Astrocyte (in vitro differentiated cells and primary cell): ENCODE measurements around the gene KCNJ12. TPM values are rescaled to one million over a fixed set of nuclear protein-coding genes. Genes with fewer than 3 reads are reported as not detected.
"Not testable (repeated sequence)": the region's sequence is repeated elsewhere in the genome, so short reads cannot be mapped to it uniquely, and the experiment has no call there.

Experiments
- DNase-seq: peaks from one replicate; pipeline ENCODE4 v3.0.0-alpha.2; 2010; ENCODE audit warnings: low read depth
- FAIRE-seq: peaks from 2 replicates; lab custom pipeline; 2011; peaks lifted over from hg19 to GRCh38; lab: Jason Lieb, UNC
- H2AFZ ChIP-seq: 2 replicates; pipeline ENCODE4 v1.6.0; 2012; ENCODE audit warnings: low read depth, low read length, inconsistent platforms
- H3K27ac ChIP-seq: 2 replicates; pipeline ENCODE4 v1.5.1; 2011; ENCODE audit warnings: low read depth, low read length, inconsistent platforms
- H3K27me3 ChIP-seq: 2 replicates; pipeline ENCODE4 v1.6.0; 2011; ENCODE audit warnings: low read length, inconsistent platforms; ENCODE audit not compliant: insufficient read depth
- H3K36me3 ChIP-seq: 2 replicates; pipeline ENCODE4 v1.5.1; 2011; ENCODE audit warnings: low read length, inconsistent platforms; ENCODE audit not compliant: insufficient read depth
- H3K4me1 ChIP-seq: 2 replicates; pipeline ENCODE4 v1.5.1; 2011; ENCODE audit warnings: low read length, inconsistent platforms; ENCODE audit not compliant: insufficient read depth
- H3K4me2 ChIP-seq: 2 replicates; pipeline ENCODE4 v1.6.0; 2012; ENCODE audit warnings: low read length, inconsistent platforms
- H3K4me3 ChIP-seq: 2 replicates; pipeline ENCODE4 v1.5.1; 2011; ENCODE audit warnings: low read depth, mild to moderate bottlenecking, low read length, inconsistent platforms; ENCODE audit not compliant: insufficient read depth
- H3K79me2 ChIP-seq: 2 replicates; pipeline ENCODE4 v1.6.0; 2012; ENCODE audit warnings: mild to moderate bottlenecking, low read length, inconsistent platforms; ENCODE audit not compliant: insufficient read depth
- H3K9ac ChIP-seq: 2 replicates; pipeline ENCODE4 v1.6.0; 2012; ENCODE audit warnings: mild to moderate bottlenecking, low read length, inconsistent platforms
- H3K9me3 ChIP-seq: 2 replicates; pipeline ENCODE4 v1.5.1; 2012; ENCODE audit warnings: low read depth, mild to moderate bottlenecking, low read length, inconsistent platforms; ENCODE audit not compliant: insufficient read depth
- H4K20me1 ChIP-seq: 2 replicates; pipeline ENCODE4 v1.6.0; 2012; ENCODE audit warnings: low read length, inconsistent platforms; ENCODE audit not compliant: insufficient read depth
- H3K27ac Mint-ChIP-seq: one replicate; pipeline ENCODE4 v1.8.0; 2021; ENCODE audit warnings: mild to moderate bottlenecking, mixed read lengths; ENCODE audit not compliant: unreplicated experiment
- H3K27me3 Mint-ChIP-seq: one replicate; pipeline ENCODE4 v1.8.0; 2021; ENCODE audit warnings: low read depth, mixed read lengths; ENCODE audit not compliant: unreplicated experiment
- H3K36me3 Mint-ChIP-seq: one replicate; pipeline ENCODE4 v1.8.0; 2021; ENCODE audit warnings: low read depth, mixed read lengths; ENCODE audit not compliant: unreplicated experiment
- H3K4me1 Mint-ChIP-seq: one replicate; pipeline ENCODE4 v1.8.0; 2021; ENCODE audit warnings: low read depth, mixed read lengths; ENCODE audit not compliant: unreplicated experiment
- H3K4me3 Mint-ChIP-seq: one replicate; pipeline ENCODE4 v1.8.0; 2021; ENCODE audit warnings: mild to moderate bottlenecking, moderate library complexity, mixed read lengths; ENCODE audit not compliant: unreplicated experiment
- H3K9me3 Mint-ChIP-seq: one replicate; pipeline ENCODE4 v1.8.0; 2021; ENCODE audit warnings: mild to moderate bottlenecking, mixed read lengths; ENCODE audit not compliant: unreplicated experiment
- CTCF ChIP-seq: IDR thresholded peaks from 2 replicates; pipeline ENCODE4 v1.5.1; 2011; ENCODE audit warnings: low read depth, mild to moderate bottlenecking, inconsistent platforms, low read length, moderate library complexity; ENCODE audit not compliant: insufficient read depth
- EZH2 ChIP-seq: IDR thresholded peaks from 2 replicates; pipeline ENCODE4 v1.6.1; 2012; ENCODE audit warnings: mild to moderate bottlenecking, low read length, inconsistent platforms; ENCODE audit not compliant: insufficient read depth
- total RNA-seq: library from RNA; stranded (reverse); gene quantifications from 2 replicates; pipeline ENCODE4 v1.2.1, GENCODE V29; 2021

The KCNJ12 gene
- total RNA-seq, 1 donor from 2014 or later, result 1.2 TPM

- peak overlapping the region; percentile 58 for H3K27ac Mint-ChIP-seq
These were observed 43.4 kb downstream of the KCNJ12 start for GRCh38 chr17:21419299-21420239.

GRCh38 chr17:21420503-21421090 is 44.4 kb downstream of the KCNJ12 start:
- H3K27ac Mint-ChIP-seq, H3K4me3 ChIP-seq, H3K4me1 ChIP-seq, H3K4me3 Mint-ChIP-seq, H3K4me1 Mint-ChIP-seq, H3K27me3 ChIP-seq, H4K20me1 ChIP-seq, H3K27ac ChIP-seq, FAIRE-seq, H3K36me3 Mint-ChIP-seq, H3K79me2 ChIP-seq, DNase-seq, H3K9ac ChIP-seq, H3K9me3 ChIP-seq, H3K4me2 ChIP-seq, H3K36me3 ChIP-seq, H2AFZ ChIP-seq, H3K9me3 Mint-ChIP-seq: not testable (repeated sequence)
- H3K27me3 Mint-ChIP-seq, result peaks cover 14% of the 10 kb centered on the region

More at GRCh38 chr17:21419299-21420239, 43.4 kb downstream of the KCNJ12 start:
- peaks cover 16% of the 10 kb centered on the region for H3K27me3 Mint-ChIP-seq
- H3K4me1 Mint-ChIP-seq, result no peaks in the 10 kb centered on the region
- H3K4me3 ChIP-seq, result no peak overlapping the region
- no peaks in the 10 kb centered on the region for H3K36me3 ChIP-seq
- H3K9ac ChIP-seq, result no peak overlapping the region
- H3K9me3 ChIP-seq, result no peaks in the 10 kb centered on the region
- no peaks in the 10 kb centered on the region for H4K20me1 ChIP-seq
- H3K36me3 Mint-ChIP-seq, result peaks cover 2% of the 10 kb centered on the region
- H2AFZ ChIP-seq, result no peak overlapping the region
- FAIRE-seq (no peak), DNase-seq (no peak)
- peak overlapping the region; percentile 8 for H3K4me3 Mint-ChIP-seq
- peaks cover 2% of the 10 kb centered on the region for H3K9me3 Mint-ChIP-seq
- TF ChIP-seq EZH2 (no peak), CTCF (no peak)
- no peaks in the 10 kb centered on the region for H3K79me2 ChIP-seq
- no peaks in the 10 kb centered on the region for H3K27me3 ChIP-seq
- H3K27ac ChIP-seq, result no peak overlapping the region
- no peaks in the 10 kb centered on the region for H3K4me1 ChIP-seq
- H3K4me2 ChIP-seq, result no peak overlapping the region

- H3K9me3 ChIP-seq, H3K27ac Mint-ChIP-seq: not testable (repeated sequence)
These were observed 45.5 kb downstream of the KCNJ12 start for GRCh38 chr17:21421421-21422310.

GRCh38 chr17:21422311-21423189 is 46.4 kb downstream of the KCNJ12 start:
- not testable (repeated sequence) for H3K4me3 ChIP-seq, H3K27ac ChIP-seq, H4K20me1 ChIP-seq, H3K9me3 ChIP-seq, H3K27ac Mint-ChIP-seq, H3K9me3 Mint-ChIP-seq, H2AFZ ChIP-seq, H3K27me3 ChIP-seq, H3K4me1 Mint-ChIP-seq, H3K36me3 Mint-ChIP-seq, FAIRE-seq, H3K4me1 ChIP-seq, H3K4me2 ChIP-seq, DNase-seq, H3K36me3 ChIP-seq, H3K79me2 ChIP-seq, H3K9ac ChIP-seq
- H3K4me3 Mint-ChIP-seq, result peak overlapping the region; percentile 40
- peaks cover 14% of the 10 kb centered on the region for H3K27me3 Mint-ChIP-seq

More at GRCh38 chr17:21421421-21422310, 45.5 kb downstream of the KCNJ12 start:
- not testable (repeated sequence) for H4K20me1 ChIP-seq, H3K36me3 Mint-ChIP-seq, H2AFZ ChIP-seq, H3K36me3 ChIP-seq, H3K79me2 ChIP-seq, H3K4me1 Mint-ChIP-seq, DNase-seq, H3K9ac ChIP-seq, H3K4me1 ChIP-seq, H3K4me3 Mint-ChIP-seq, H3K4me2 ChIP-seq, H3K27me3 ChIP-seq, H3K9me3 Mint-ChIP-seq, H3K27ac ChIP-seq, FAIRE-seq, H3K4me3 ChIP-seq
- peaks cover 14% of the 10 kb centered on the region for H3K27me3 Mint-ChIP-seq
